HCT116 (cell line): ENCODE measurements around the gene HOXC13. TPM values are rescaled to one million over a fixed set of nuclear protein-coding genes. Genes with fewer than 3 reads are reported as not detected.

ENCODE experiments used
- ATAC-seq: fragments of 200-7000 bp; cut with Tn5 transposase; 2 replicates; pipeline ENCODE4 v1.9.1; 2020; ENCODE audit warnings: mild to moderate bottlenecking, moderate library complexity
- BruUV-seq: library from RNA; stranded (reverse); fragments of 400-500 nt; replicated peaks from 2 replicates; lab custom pipeline; 2021; lab: Mats Ljungman, UMichigan
- CTCF ChIA-PET: fragments of 300-600 bp; sonication (Branson Sonifier 250); formaldehyde crosslinking; loops from one replicate; lab custom pipeline; 2021; ENCODE audit warnings: antibody characterized with exemption; lab: Charles Lee
- POLR2A ChIA-PET: fragments of 300-600, 350-600 bp; sonication (Branson Sonifier 250); formaldehyde crosslinking; loops from one replicate; lab custom pipeline; 2021; ENCODE audit warnings: antibody characterized with exemption; lab: Charles Lee
- RAD21 ChIA-PET, 2 experiments: fragments of 300-600 bp; sonication (Branson Sonifier 250); formaldehyde crosslinking; loops; one replicate each; lab custom pipeline; 2023; ENCODE audit warnings: low total read pairs in 2 of 2; ENCODE audit not compliant: uncharacterized antibody in 2 of 2, unreplicated experiment in 2 of 2, low non-redundant PET in 1 of 2; lab: Charles Lee
- DNase-seq: peaks from one replicate; pipeline ENCODE4 v3.0.0-alpha.2; 2010; ENCODE audit warnings: low read depth, low spot score
- H2AFZ ChIP-seq: fragments of 200-600 bp; shearing (Covaris generic), sonication (generic); 2 replicates; pipeline ENCODE4 v1.6.1; 2017; ENCODE audit warnings: low read depth, mixed run types, mixed read lengths, antibody characterized with exemption, low read length; ENCODE audit not compliant: poor library complexity, severe bottlenecking
- H3K27ac ChIP-seq: 2 replicates; pipeline ENCODE4 v1.5.1; 2012; ENCODE audit warnings: low read depth, low read length
- H3K27me3 ChIP-seq: fragments of 200-600 bp; sonication (generic); 2 replicates; pipeline ENCODE4 v1.6.1; 2016; ENCODE audit warnings: mixed run types, low read length, mixed read lengths; ENCODE audit not compliant: insufficient read depth
- H3K36me3 ChIP-seq, 2 experiments: fragments of 200-500 bp in 1 of 2; fragments of 200-600 bp in 1 of 2; sonication (Bioruptor generic) in 1 of 2; sonication (generic) in 1 of 2; 2 replicates each; pipeline versions ENCODE4 v1.5.1 to v1.6.1; 2014 to 2016; ENCODE audit warnings: low read length in 2 of 2, inconsistent platforms in 1 of 2, mixed read lengths in 1 of 2, mixed run types in 1 of 2; ENCODE audit not compliant: insufficient read depth in 2 of 2, control insufficient read depth in 1 of 2
- H3K4me1 ChIP-seq, 2 experiments: fragments of 200-600 bp in 1 of 2; sonication (generic) in 1 of 2; 2 replicates each; pipeline versions ENCODE4 v1.5.1 to v1.6.1; 2012 to 2017; ENCODE audit warnings: low read length in 2 of 2, inconsistent platforms in 1 of 2, mild to moderate bottlenecking in 1 of 2, mixed read lengths in 1 of 2, mixed run types in 1 of 2, moderate library complexity in 1 of 2; ENCODE audit not compliant: insufficient read depth in 2 of 2, control insufficient read depth in 1 of 2
- H3K4me2 ChIP-seq: fragments of 200-600 bp; sonication (generic); 2 replicates; pipeline ENCODE4 v1.6.1; 2017; ENCODE audit warnings: mixed run types, low read length, mixed read lengths
- H3K4me3 ChIP-seq, 2 experiments: fragments of 200-600 bp in 1 of 2; sonication (generic) in 1 of 2; replicated peaks in 1 of 2; 2 replicates each; pipeline ENCODE4 v1.5.1; 2011 to 2016; ENCODE audit warnings: low read length in 2 of 2, control low read depth in 1 of 2, low read depth in 1 of 2, mild to moderate bottlenecking in 1 of 2, mixed read lengths in 1 of 2, mixed run types in 1 of 2
- H3K79me2 ChIP-seq: fragments of 200-600 bp; sonication (generic); 2 replicates; pipeline ENCODE4 v1.6.1; 2017; ENCODE audit warnings: mild to moderate bottlenecking, mixed run types, low read length, moderate library complexity, mixed read lengths; ENCODE audit not compliant: insufficient read depth
- H3K9ac ChIP-seq: fragments of 200-600 bp; sonication (generic); 2 replicates; pipeline ENCODE4 v1.6.1; 2016; ENCODE audit warnings: low read length, mixed read lengths
- H3K9me2 ChIP-seq: fragments of 200-600 bp; sonication (generic), shearing (Covaris generic); 2 replicates; pipeline ENCODE4 v1.6.1; 2017; ENCODE audit warnings: mixed run types, mild to moderate bottlenecking, moderate library complexity; ENCODE audit not compliant: insufficient read depth
- H3K9me3 ChIP-seq, 2 experiments: fragments of 200-500 bp in 1 of 2; fragments of 200-600 bp in 1 of 2; sonication (Bioruptor generic) in 1 of 2; sonication (generic) in 1 of 2; 2 replicates each; pipeline ENCODE4 v1.6.1; 2014 to 2017; ENCODE audit warnings: low read length in 2 of 2, mixed read lengths in 2 of 2, inconsistent platforms in 1 of 2, low read depth in 1 of 2, mild to moderate bottlenecking in 1 of 2, mixed run types in 1 of 2, moderate library complexity in 1 of 2; ENCODE audit not compliant: control insufficient read depth in 1 of 2, insufficient read depth in 1 of 2
- H4K20me1 ChIP-seq: fragments of 200-600 bp; sonication (generic), shearing (Covaris generic); 2 replicates; pipeline ENCODE4 v1.6.1; 2017; ENCODE audit warnings: mixed run types, mild to moderate bottlenecking, moderate library complexity; ENCODE audit not compliant: insufficient read depth
- CBX3 ChIP-seq: IDR thresholded peaks from 2 replicates; pipeline ENCODE4 v1.6.1; 2012; ENCODE audit warnings: low read depth
- CEBPB ChIP-seq: IDR thresholded peaks from 2 replicates; pipeline ENCODE4 v1.6.1; 2012; ENCODE audit warnings: low read depth
- CTCF ChIP-seq, 3 experiments: fragments of 200-600 bp in 1 of 3; sonication (generic) in 1 of 3; IDR thresholded peaks in 2 of 3; conservative IDR thresholded peaks in 1 of 3; 2 replicates each; pipeline ENCODE4 v1.5.1; 2012 to 2017; ENCODE audit warnings: low read depth in 2 of 3, low read length in 2 of 3, antibody characterized with exemption in 1 of 3, borderline replicate concordance in 1 of 3, control low read depth in 1 of 3, mild to moderate bottlenecking in 1 of 3, mixed read lengths in 1 of 3, mixed run types in 1 of 3, moderate library complexity in 1 of 3; ENCODE audit not compliant: insufficient read depth in 1 of 3
- EGR1 ChIP-seq: IDR thresholded peaks from 2 replicates; pipeline ENCODE4 v1.6.1; 2012; ENCODE audit warnings: low read depth
- ELF1 ChIP-seq: IDR thresholded peaks from 2 replicates; pipeline ENCODE4 v1.6.1; 2012; ENCODE audit warnings: low read depth, borderline replicate concordance
- EZH2 ChIP-seq: fragments of 200-600 bp; sonication (generic); IDR thresholded peaks from 2 replicates; pipeline ENCODE4 v1.6.1; 2017; ENCODE audit warnings: antibody characterized with exemption, mixed run types
- EZH2phosphoT487 ChIP-seq: fragments of 200-600 bp; IDR thresholded peaks from 2 replicates; pipeline ENCODE4 v1.6.1; 2018; ENCODE audit warnings: antibody characterized with exemption, borderline replicate concordance
- FOSL1 ChIP-seq: IDR thresholded peaks from 2 replicates; pipeline ENCODE4 v1.6.1; 2012; ENCODE audit warnings: low read depth
- JUND ChIP-seq: IDR thresholded peaks from 2 replicates; pipeline ENCODE4 v1.6.1; 2012
- POLR2AphosphoS5 ChIP-seq: IDR thresholded peaks from 2 replicates; pipeline ENCODE4 v1.6.1; 2011; ENCODE audit warnings: mild to moderate bottlenecking, low read depth, low read length, moderate library complexity
- RAD21 ChIP-seq: IDR thresholded peaks from 2 replicates; pipeline ENCODE4 v1.6.1; 2012; ENCODE audit warnings: low read depth, mild to moderate bottlenecking
- REST ChIP-seq: IDR thresholded peaks from 2 replicates; pipeline ENCODE4 v1.6.1; 2012; ENCODE audit warnings: low read depth
- SP1 ChIP-seq: IDR thresholded peaks from 2 replicates; pipeline ENCODE4 v1.6.1; 2012; ENCODE audit warnings: low read depth
- TCF7L2 ChIP-seq: IDR thresholded peaks from 2 replicates; pipeline ENCODE4 v1.7.0; 2011; ENCODE audit warnings: borderline replicate concordance, inconsistent platforms; ENCODE audit not compliant: insufficient read depth, insufficient read length; ENCODE audit errors: extremely low read depth
- YY1 ChIP-seq: IDR thresholded peaks from 2 replicates; pipeline ENCODE4 v1.6.1; 2011; ENCODE audit warnings: low read length, low read depth, moderate library complexity, mild to moderate bottlenecking; ENCODE audit not compliant: insufficient replicate concordance; ENCODE audit errors: extremely low read depth
- ZFX ChIP-seq: fragments of 450-650 bp; IDR thresholded peaks from 2 replicates; pipeline ENCODE4 v1.6.1; 2017
- ZNF274 ChIP-seq: fragments of 200-500 bp; sonication (Bioruptor generic); IDR thresholded peaks from 2 replicates; pipeline ENCODE4 v1.6.1; 2014; ENCODE audit warnings: mild to moderate bottlenecking, low read depth, low read length, inconsistent platforms
- intact Hi-C: fragments of 100-400 bp; cut with micrococcal nuclease; formaldehyde crosslinking; loops from 2 replicates; pipeline ENCODE4 v1.10.0; 2022
- total RNA-seq: library from RNA; stranded (reverse); gene quantifications from one replicate; pipeline ENCODE4 v1.2.1, GENCODE V29; 2021; ENCODE audit not compliant: unreplicated experiment
- TF ChIP-seq, protein P1 (sequence below): IDR thresholded peaks from 2 replicates; pipeline ENCODE4 v1.6.1; 2011; ENCODE audit warnings: mild to moderate bottlenecking, low read length, moderate library complexity; ENCODE audit not compliant: insufficient replicate concordance; ENCODE audit errors: extremely low read depth
- TF ChIP-seq, protein P2 (sequence below): IDR thresholded peaks from 2 replicates; pipeline ENCODE4 v1.6.1; 2012

HOXC13 gene
- total RNA-seq, 1 experiment from 2014 or later = 3.8 TPM

- DNase-seq = no peak
- ATAC-seq = no peak
- Histone ChIP-seq H3K4me3 (no peak overlapping the region), H3K9me2 (no peaks in the 10 kb centered on the region), H4K20me1 (no peaks in the 10 kb centered on the region), H3K36me3 (no peaks in the 10 kb centered on the region), H3K4me2 (no peak overlapping the region), H3K4me1 (peaks cover 0 to 4% of the 10 kb centered on the region in 2 experiments; a peak in 2 of 4 replicates), H3K27me3 (no peaks in the 10 kb centered on the region), H3K9ac (no peak overlapping the region), H3K9me3 (no peaks in the 10 kb centered on the region), H3K27ac (no peak overlapping the region), H3K79me2 (no peaks in the 10 kb centered on the region), H2AFZ (no peak overlapping the region)
- ChIA-PET RAD21 (no interaction called here), CTCF (interaction anchor here (1.0 kb wide), 1 partner anchor 228 kb away, joined by 3 read pairs; no protein-coding TSS in a partner anchor), POLR2A (no interaction called here)
- TF ChIP-seq TCF7L2 (no peak), POLR2AphosphoS5 (no peak), FOSL1 (no peak), EGR1 (no peak), ZFX (no peak), JUND (no peak), ELF1 (no peak), CTCF (IDR thresholded peaks at IDR 0.05 in 2 of 3, conservative IDR thresholded peaks at IDR 0.05 in 1 of 3; ENCODE audit: borderline replicate concordance in 1 of 3, insufficient read depth in 1 of 3, low read depth in 2 of 3, low read length in 2 of 3) (no peak), CEBPB (no peak), CBX3 (no peak), YY1 (no peak), ZNF274 (no peak), REST (no peak), RAD21 (no peak), EZH2 (no peak), EZH2phosphoT487 (no peak), SP1 (no peak)
- TF ChIP-seq, protein P1, sequence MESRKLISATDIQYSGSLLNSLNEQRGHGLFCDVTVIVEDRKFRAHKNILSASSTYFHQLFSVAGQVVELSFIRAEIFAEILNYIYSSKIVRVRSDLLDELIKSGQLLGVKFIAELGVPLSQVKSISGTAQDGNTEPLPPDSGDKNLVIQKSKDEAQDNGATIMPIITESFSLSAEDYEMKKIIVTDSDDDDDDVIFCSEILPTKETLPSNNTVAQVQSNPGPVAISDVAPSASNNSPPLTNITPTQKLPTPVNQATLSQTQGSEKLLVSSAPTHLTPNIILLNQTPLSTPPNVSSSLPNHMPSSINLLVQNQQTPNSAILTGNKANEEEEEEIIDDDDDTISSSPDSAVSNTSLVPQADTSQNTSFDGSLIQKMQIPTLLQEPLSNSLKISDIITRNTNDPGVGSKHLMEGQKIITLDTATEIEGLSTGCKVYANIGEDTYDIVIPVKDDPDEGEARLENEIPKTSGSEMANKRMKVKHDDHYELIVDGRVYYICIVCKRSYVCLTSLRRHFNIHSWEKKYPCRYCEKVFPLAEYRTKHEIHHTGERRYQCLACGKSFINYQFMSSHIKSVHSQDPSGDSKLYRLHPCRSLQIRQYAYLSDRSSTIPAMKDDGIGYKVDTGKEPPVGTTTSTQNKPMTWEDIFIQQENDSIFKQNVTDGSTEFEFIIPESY = no peak
- TF ChIP-seq, protein P2, sequence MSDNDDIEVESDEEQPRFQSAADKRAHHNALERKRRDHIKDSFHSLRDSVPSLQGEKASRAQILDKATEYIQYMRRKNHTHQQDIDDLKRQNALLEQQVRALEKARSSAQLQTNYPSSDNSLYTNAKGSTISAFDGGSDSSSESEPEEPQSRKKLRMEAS = no peak
- intact Hi-C loops = no loop called here
- no TSS peak for BruUV-seq
These were observed 41.6 kb downstream of the HOXC13 start for GRCh38 chr12:53980104-53980801.
